HG03135 (cell line): ENCODE measurements around the gene ZC3H18.
A peak's percentile ranks its signal among the peaks of the same experiment; 100 is the strongest.
"Not testable (repeated sequence)": the region's sequence is repeated elsewhere in the genome, so short reads cannot be mapped to it uniquely, and the experiment has no call there.

Experiments used
- ATAC-seq: cut with Tn5 transposase; IDR thresholded peaks from one replicate; pipeline ENCODE4 v1.9.1; 2021; ENCODE audit warnings: mild to moderate bottlenecking, moderate library complexity; ENCODE audit not compliant: unreplicated experiment

ZC3H18 gene

DNA sequence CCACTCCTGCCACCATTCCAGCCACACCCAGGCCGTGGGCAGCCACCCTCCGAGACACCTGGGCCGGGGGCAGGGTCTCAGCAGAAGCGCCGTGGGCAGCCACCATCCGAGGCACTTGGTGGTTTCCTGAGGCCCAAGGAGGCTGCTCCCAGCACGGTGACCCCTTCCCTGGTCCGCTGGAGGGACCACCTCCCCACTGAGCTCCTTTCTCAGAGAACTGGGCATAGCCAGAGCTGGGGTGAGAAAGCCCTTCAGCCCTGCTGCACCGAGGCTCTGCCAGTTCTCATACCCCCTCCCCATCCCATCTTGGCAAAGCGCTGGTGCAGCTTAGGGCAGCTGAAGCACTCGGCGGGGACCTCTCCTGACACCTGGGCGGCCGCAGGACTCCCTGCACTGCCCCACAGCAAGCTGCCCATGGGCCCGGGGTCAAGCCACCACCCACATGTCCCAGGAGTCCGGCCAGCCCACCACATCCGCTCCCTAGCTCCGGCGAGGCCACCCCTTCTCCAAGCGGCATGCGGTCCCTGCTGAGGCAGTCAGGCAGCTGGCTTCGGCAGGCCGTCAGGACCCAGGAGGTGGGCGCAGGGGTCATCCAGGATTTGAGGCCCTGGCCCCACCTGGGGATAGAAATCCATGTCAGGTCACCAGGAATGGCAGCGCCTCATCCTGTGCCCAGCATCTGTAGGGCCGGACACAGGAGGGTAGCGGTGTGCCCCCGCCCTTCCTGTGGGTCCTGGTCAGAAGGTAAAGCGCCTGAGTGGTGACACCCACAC lies 82.0 kb downstream of the ZC3H18 start:
- ATAC-seq, result no peak

DNA sequence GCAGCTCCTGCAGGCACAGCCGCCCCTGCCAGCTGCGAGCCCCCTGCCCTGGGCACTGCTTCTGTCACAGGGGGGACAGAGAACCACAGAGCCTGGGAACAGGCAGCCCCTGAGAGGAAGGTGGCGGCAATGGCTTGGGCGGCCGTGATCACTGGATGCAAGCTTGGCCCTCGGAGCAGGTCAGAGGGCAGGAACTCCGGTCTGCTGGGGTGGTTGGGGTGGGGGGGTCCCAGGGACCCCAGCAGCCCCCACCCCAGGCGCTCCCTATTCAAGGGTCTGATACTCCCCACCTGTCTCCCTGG lies 82.5 kb downstream of the ZC3H18 start:
- no peak for ATAC-seq

DNA sequence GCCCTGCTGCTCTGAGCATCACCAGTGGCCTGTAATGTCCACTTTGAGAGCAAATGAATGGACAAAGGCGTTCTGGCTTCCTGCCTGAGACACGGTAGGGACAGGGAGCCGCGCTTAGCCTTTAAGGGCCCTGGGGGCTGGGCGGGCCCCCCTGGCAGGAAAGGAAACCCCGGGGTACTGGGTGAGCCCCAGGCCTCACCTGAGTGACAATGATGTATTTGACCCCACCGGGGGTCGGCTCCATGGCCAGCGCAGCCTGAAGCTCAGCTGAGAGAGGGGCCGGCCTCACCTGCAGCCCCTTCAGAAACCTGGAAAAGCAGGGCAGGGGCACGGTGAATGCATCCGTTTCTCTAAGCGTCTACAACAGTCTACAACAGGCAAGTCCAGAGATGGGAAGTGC lies 82.9 kb downstream of the ZC3H18 start:
- ATAC-seq, result no peak

DNA sequence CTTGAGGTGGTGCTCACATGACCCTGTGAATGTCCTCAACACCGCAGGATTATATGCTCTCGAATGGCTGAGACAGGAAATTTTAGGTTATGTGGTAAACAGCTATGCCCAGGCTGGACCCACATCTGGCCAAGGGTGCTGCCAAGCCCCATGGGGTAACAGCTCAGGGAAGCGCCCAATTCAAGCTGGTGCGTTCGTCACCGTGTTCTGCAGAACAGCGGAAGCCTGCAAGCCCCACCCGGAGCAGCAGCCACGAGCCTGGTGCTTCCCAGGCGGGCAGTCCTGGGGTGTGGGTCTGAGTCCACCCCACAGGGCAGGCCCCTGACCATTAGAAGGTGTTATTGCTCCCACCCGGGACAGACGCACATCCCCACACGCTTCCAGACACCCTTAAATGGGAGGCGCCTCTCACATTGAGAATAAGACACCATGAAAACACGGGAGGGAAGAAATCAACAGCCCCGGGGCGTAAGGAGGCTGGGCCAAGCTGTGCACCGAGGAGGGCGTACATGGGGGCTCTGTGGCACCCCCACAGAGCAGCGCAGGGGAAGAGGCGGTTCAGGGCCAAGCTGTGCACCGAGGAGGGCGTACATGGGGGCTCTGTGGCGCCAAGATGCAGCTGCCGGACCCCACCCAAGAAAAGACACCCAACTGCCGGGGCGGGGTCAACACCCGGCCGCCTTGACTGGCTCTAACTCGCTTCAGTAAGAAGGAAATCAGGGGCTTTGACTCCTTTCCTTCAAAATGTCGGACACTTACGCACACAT lies 83.6 kb downstream of the ZC3H18 start:
- no peak for ATAC-seq

DNA sequence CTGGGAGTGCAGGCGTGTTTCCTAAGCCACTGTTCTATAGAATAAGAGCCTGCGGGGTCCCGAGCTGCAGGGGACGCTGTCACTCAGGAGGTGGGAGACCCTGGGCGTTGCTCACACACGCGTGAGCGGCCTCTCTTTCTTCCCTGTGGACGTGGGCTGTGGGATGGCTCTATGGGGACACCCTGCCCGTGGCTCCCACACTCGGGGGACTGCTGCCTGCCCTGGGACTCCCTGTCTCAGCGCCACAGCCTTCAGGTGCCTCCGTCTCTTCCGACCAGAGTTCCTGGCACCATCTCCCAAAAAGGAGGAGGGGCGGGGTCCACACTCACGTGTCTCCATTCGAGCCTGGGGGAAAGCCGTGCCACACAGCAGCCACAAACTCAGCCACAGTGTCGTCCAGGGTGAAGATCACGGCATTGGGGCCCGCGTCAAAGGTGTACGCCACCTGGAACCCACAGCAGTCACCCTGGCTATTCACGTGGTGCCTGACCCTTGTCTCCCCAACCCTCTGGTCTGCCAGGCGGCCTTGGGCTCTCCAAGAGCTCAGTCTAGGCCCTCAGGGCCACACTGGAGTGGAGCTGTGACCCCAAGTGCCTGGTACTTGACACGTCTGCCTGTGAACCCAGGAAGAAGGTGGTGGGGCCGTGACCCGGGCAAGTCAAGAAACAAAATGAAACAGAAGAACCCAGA lies 84.3 kb downstream of the ZC3H18 start:
- no peak for ATAC-seq

DNA sequence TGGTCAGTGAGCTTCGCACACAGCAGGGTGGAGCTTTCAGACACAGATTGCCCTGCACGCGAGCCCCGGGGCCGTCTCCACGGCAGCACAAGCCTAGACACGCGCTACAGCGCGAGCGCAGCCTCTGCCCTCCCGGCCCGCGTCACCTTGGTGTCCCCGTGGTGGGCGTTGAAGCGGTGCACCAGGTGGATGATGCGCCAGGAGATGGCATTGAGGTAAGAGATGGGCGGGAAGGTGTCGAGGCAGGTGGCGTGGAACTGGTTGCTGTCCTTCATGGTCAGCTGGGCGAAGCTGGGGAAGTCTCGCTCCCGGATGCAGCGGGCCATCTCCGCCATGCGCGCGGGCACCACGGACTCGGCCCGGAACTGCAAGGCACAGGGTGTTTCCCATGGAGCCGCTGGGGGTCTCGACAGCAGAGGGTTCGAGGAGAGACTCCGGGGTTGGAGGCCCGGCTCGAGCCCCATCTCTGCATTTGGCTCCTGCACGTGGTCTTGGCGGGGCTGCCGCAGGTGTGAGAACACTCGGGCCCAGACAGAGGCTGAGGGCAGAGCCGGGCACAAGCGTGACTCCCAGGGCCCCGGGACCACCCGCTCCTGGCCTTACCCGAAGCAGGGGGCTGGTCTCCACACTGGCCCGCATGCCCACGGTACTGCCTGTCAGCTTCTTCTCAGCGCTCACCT lies 85.0 kb downstream of the ZC3H18 start:
- no peak for ATAC-seq

DNA sequence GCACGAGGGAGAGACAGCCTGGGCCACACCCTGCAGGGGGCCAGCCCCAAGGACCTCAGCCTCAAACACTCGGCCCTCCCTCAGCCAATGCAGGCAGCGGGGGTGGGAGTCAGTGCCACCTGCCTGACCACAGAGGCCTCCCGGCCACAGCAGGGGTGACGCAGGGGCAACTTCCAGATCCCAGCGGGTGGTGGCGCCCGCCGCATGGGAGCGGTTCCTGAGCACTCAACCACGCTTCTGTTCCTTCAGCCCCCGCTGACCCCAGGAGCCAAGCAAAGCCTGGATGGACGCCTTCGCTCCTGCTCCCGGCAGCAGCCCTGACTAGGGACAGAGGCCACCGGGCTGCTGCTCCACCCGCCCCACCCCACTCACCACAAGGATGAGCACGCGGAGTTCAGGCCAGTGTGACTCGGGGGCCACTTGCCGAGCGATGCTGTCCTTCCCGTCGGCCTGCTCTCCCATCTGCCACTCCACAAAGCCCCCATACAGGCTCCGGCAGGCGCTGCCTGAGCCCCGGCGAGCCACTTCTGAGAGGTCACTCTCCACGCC lies 85.6 kb downstream of the ZC3H18 start:
- no peak for ATAC-seq

DNA sequence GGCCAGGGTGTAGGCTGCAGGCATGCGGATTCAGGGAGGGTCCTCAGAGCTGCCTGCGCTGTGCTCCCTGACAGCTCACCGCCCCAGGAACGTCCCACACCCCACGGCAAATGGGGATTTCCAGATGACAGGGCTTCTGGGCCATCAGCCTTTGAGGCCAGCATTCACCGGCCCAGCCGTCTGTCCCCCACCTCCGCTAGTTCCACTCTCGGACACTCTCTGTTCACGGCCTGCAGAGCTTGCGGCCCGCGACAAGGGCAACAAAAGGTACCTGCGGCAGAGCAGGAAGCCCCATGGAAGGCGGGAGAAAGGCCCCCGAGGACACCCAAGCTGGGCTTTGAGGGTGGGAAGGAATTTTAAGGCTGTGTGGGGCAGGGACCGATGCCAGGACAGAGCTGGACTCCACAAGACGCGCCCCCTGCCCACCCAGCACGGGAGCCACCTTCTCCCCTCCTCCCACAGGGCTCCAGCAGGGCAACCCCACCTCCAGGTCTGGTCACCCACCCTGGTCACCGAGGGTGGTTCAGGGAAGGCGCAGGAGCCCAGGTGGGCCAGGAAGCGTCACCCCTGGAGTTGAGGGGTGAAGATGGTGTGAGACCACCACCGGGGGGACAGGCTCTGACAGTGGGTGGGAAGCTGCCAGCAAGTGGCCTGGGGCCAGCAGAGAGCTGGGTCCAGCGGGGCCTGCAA lies 86.2 kb downstream of the ZC3H18 start:
- ATAC-seq, result no peak

DNA sequence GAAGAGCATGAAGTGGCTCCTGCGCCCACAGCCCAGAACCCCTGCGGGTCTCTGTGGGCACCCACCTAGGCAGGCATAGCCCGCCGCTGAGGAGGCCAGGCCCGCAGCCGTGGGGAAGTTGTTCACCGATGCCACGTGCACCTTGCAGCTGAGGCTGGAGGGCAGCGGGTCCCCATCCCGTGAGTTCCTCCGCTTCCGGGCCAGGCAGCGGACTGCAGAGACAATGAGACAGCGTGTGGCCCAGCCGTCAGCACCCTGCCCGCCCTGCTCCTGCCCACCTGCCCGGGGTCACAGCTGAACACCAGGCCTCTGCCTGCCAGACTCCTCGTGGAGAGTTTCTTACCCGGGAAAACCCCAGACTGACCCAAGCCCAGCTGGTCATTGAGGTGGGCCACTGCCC lies 87.2 kb downstream of the ZC3H18 start:
- no peak for ATAC-seq

DNA sequence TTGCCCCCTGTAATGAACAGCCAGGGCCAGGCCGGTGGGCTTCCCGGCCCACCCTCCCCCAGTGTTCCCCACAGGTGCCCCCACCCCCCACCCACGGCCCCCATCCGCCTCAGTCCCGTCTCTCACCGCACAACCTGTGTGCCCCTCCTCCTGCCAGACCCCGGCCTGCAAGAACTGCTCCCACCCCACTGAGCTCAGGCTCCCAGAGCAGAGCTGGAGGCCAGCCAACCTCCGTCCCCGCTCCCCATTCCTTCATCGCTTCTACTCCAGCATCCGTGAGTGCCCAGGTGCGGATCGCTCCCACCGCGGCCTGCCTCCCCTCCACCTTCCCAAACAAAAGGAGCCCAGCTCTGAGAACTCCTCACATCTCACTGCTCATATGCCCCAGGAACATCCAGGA lies 88.5 kb downstream of the ZC3H18 start:
- no peak for ATAC-seq

DNA sequence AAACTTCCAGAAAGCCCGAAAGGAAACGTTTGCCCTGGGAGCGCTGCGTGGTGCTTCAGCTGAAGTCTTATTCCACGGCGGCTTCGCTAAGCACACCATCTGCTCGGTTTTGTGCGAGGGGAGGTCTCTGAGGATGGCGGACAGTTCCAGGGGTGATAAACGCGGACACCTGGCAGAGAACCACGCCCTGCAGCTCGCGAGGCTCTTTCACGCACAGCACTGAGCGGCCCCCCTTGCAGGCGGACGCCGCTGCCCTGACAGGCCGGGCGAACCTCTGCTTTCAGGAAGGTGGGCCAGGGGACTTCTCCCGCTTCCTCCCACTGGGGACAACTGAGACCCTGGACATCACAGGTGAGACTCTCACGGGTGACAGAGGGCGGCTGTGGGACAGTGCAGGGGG lies 89.0 kb downstream of the ZC3H18 start:
- ATAC-seq, result no peak

DNA sequence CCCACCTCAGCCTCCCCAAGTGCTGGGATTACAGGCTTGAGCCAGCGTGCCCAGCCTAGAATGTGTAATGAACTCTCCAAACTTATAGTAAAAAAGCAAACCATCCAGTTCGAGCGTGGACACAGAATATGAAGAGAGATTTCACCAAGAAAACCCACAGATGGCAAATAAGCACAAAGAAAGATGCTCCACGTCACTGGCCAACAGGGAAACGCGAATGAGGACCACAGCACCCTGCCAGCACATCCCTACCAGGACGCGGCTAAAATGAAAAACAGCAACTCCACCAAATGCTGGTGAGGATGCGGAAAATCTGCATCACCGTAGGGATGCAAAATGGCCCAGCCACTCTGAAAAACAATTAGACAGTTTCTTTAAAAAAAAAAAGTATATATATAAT lies 91.3 kb downstream of the ZC3H18 start:
- no peak for ATAC-seq

DNA sequence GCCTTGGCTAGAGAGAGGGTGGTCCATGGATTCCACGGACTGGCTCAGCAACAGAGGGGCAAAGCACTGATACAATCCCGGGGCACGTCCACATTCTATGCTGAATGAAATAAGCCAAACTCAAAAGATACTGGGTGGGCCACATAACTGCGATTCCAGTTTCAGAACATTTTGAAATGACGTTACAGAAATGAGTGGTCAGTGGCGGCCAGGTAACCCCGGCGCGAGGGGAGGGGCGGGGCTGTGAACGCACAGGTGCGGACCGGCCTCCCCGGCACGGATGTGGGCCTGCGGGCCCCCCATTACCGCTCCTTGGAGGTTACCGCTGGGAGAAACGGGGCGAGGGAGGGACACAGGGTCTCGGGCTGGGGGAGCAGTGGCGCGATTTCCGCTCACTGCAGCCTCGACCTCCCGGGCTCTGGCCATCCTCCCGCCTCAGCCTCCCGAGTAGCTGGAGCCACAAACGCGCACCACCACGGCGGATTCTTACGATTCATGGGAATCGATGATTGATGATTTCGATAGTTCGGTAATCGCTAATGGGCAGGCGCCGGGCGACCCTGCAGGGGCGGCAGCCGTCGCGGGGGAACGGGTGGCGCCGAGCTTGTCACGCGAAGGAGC lies 92.1 kb downstream of the ZC3H18 start:
- ATAC-seq, result peak; percentile 6

DNA sequence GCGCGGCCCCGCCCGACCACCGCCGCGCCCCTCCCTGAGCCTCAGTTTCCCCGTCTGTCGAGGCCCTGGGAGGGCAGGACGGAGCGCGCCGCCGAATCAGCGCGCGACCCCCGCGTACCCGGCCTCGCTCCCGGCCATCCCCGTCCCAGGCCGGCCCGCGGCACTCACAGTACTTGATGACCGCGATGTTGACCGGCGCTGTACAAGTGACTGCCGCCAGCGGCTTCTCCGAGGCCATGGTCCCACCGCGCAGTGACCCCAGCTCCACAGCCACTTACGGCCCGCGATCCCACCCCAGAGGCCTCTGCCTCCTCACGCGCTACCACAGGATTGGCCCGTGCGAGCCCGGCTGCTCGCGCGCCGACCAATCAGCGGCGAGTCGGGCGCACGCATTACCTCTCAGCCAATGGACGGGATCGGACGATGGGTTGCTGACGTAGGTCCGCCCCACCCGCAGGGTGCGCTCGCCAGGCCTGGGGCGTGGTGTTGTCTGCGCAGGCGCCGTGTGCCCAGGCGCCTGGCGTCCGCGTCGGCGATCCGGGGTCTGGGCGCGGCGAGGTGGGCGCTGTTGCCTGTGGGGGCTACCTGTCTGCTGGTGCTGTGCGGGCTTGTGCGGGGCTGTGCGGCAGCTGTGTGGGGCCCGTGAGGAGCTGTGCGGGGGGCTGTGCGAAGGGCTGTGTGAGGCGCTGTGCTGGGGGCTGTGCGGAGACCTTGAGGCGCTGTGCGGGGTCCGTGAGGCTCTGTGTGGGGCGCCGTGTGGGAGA lies 92.8 kb downstream of the ZC3H18 start, which contains the start of gene MVD:
Gene MVD, minus strand, starts transcription at position 249 of the 764 bp plus-strand sequence. Its CDS starts 11 bp downstream, at position 238.
- ATAC-seq, result peak; percentile 94

DNA sequence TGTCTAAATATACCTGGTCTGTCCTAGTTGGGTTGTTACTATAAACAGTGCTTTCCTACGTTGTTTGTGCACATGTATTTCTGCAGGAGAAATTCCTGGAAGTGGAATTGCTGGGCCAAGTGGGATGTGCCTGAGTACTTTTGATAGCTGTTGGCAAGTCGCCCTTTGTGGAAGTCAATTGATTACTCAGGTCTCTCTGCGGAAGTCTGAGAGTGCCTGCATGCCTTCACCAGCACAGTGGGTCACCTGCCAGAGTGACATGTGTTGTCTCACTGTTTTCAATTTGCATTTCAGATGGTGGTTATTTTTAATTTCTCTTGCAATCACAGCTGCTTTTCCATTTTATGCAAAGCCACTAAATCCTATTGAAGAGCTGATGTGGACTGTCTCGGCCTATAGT lies 94.9 kb downstream of the ZC3H18 start:
- ATAC-seq, result no peak

DNA sequence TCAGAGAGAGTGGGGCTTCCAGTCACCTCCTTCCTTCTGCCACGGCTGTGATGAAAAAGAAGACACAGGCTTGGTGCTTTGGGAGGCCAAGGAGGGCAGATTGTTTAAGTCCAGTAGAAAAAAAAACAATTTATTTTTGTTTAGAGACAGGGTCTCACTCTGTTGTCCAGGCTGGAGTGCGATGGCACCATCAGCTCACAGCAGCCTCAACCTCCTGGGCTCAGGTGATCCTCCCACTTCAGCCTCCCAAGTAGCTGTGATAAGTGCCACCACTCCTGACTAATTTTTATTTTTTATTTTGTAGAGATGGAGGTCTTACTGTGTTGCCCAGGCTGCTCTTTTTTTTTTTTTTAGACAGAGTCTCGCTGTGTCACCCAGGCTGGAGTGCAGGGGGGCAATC lies 95.4 kb downstream of the ZC3H18 start:
- no peak for ATAC-seq

DNA sequence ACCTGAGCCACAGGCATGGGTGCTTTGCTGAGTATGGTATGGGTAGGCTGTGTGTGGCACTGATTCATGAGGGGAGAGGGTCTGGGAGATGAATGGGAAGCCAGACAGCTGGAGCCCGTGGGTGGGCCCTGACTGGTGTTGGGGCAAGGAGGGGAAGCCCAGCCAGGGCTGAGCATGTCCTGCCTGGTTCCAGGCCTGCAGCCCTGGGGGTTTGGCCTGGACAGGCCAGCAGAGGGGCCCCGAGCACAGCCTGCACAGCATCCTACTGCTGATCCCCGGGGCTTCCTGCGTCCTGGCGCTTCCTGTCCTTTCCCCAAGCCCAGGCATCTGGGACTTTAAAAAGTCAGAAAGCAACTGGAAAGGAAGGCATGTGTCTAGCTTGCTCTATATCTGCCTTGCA lies 97.3 kb downstream of the ZC3H18 start:
- no peak for ATAC-seq

DNA sequence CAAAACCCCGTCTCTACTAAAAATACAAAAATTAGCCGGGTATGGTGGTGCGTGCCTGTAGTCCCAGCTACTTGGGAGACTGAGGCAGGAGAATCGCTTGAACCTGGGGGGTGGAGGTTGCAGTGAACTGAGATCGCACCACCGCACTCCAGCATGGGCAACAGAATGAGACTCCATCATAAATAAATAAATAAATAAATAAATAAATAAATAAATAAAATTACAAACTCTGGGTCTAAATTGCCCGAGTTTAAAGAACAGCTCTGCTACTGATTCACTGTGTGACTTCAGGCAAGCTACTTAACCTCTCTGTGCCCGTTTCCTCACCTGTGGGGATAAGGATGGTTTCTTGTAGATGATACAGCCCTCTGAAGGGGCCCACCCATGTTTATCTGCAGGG lies 99.3 kb downstream of the ZC3H18 start:
- not testable (repeated sequence) for ATAC-seq

DNA sequence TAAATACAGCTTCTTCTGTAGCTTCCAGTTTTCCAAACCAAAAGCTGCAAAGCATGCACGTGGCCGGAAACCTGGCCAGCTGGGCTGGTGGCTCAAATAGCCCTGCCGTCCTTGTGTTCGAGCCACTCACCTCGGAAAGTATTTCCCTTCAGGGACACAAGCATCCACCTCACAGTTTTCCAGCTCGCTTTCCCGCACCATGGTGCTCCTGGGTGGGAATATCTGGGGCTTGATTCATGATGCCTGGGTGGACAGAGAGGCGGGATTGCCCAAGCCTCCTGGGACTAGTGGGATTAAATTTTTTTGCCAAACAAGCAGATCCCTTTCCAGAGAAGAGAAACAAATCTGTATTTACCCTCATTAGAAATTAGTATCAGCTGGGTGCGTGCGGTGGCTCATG lies 99.8 kb downstream of the ZC3H18 start:
- no peak for ATAC-seq
